HepG2 (cell line): ENCODE data around the gene TAF6L. TPM values are rescaled to one million over a fixed set of nuclear protein-coding genes. Genes with fewer than 3 reads are reported as not detected.

ENCODE experiments used
- BCLAF1 ChIP-seq: fragments of 450-650 bp; IDR thresholded peaks from 2 replicates; pipeline ENCODE4 v1.6.1; 2017; ENCODE audit warnings: mild to moderate bottlenecking
- NKX3-1 ChIP-seq: sonication (generic); formaldehyde crosslinking; IDR thresholded peaks from 2 replicates; pipeline ENCODE4 v1.5.0; 2020; ENCODE audit warnings: missing genetic modification reagents
- ZBTB40 ChIP-seq, 2 experiments: fragments of 450-650 bp in 1 of 2; sonication (generic) in 1 of 2; formaldehyde crosslinking in 1 of 2; IDR thresholded peaks; 2 replicates each; pipeline versions ENCODE4 v1.6.1 to v1.8.0; 2016 to 2022; ENCODE audit warnings: antibody characterized with exemption in 1 of 2, mild to moderate bottlenecking in 1 of 2, missing genetic modification reagents in 1 of 2
- ZNF407 ChIP-seq: sonication (generic); formaldehyde crosslinking; IDR thresholded peaks from one replicate; pipeline ENCODE4 v1.5.1; 2020; ENCODE audit warnings: mild to moderate bottlenecking, missing genetic modification reagents; ENCODE audit errors: not compliant biosample characterization
- ZNF878 ChIP-seq: sonication (generic); formaldehyde crosslinking; IDR thresholded peaks from 2 replicates; pipeline ENCODE4 v1.8.1; 2023; ENCODE audit warnings: mild to moderate bottlenecking, missing genetic modification reagents, moderate library complexity
- polyA plus RNA-seq, 8 experiments: library from polyadenylated mRNA; depleted of rRNA in 3 of 8; stranded (reverse) in 7 of 8; unstranded in 1 of 8; fragments of >200 nt; fragmentation: Illumina TruSeq in 4 of 8; extraction: Trizol in 4 of 8; gene quantifications; 2 replicates each; pipeline versions ENCODE4 v1.2.1 to v1.2.3, GENCODE V29; 2011 to 2016; ENCODE audit warnings: low read depth in 4 of 8, missing spikeins in 1 of 8, mixed read lengths in 1 of 8; ENCODE audit not compliant: insufficient read depth in 1 of 8
- total RNA-seq, 5 experiments: library from RNA; depleted of rRNA; stranded (reverse); fragments of >200 nt; fragmentation: Illumina TruSeq; extraction: Trizol; gene quantifications; 2 replicates each; pipeline ENCODE4 v1.2.3, GENCODE V29; 2016; ENCODE audit warnings: low read depth in 1 of 5

TAF6L gene
- total and polyA plus RNA-seq, 2 of the 13 experiments (the other 11 are each of a cell fraction or from before 2014, with no cell fraction given): 12.6 to 19.4 TPM

- no peak for TF ChIP-seq ZNF407
- TF ChIP-seq BCLAF1: no peak
- TF ChIP-seq ZNF878 (CRISPR knock-in tag): no peak
- peak; percentile 33; the same call in 1 of the 2 replicates for TF ChIP-seq ZBTB40 (IDR thresholded peaks at IDR 0.05)
- TF ChIP-seq ZBTB40 (CRISPR knock-in tag; IDR thresholded peaks at IDR 0.05): no peak
- TF ChIP-seq NKX3-1 (CRISPR knock-in tag): no peak
Measured at GRCh38 chr11:62753736-62754603, 17.2 kb upstream of the TAF6L start, which contains the start of gene ZBTB3 (continued).
